ENCODE data around the gene GLDC.
A peak's percentile ranks its signal among the peaks of the same experiment; 100 is the strongest.
"Not testable (repeated sequence)": the region's sequence is repeated elsewhere in the genome, so short reads cannot be mapped to it uniquely, and the experiment has no call there.

The GLDC gene

GRCh38 chr9:6645355-6646292 lies at the start of gene GLDC:
Gene GLDC, minus strand, starts transcription at chr9:6645729. Its CDS starts 230 bp downstream, at chr9:6645499.
- no peak for DNase-seq (ENCODE audit: low read depth)

GRCh38 chr9:6692881-6693361 lies 47.4 kb upstream of the GLDC start:
- DNase-seq (ENCODE audit: low read depth) = no peak

- DNase-seq (ENCODE audit: low read depth) = no peak
Observed at GRCh38 chr9:6692433-6692832, 46.9 kb upstream of the GLDC start.

- not testable (repeated sequence) for DNase-seq (ENCODE audit: low read depth)
Observed at GRCh38 chr9:6690675-6691070, 45.1 kb upstream of the GLDC start.

- no peak for DNase-seq (ENCODE audit: low read depth)
Observed at GRCh38 chr9:6689893-6690674, 44.6 kb upstream of the GLDC start.

- DNase-seq (ENCODE audit: low read depth) = no peak
Observed at GRCh38 chr9:6687180-6687579, 41.7 kb upstream of the GLDC start.

GRCh38 chr9:6686396-6686795 lies 40.9 kb upstream of the GLDC start:
- DNase-seq (ENCODE audit: low read depth) = no peak

GRCh38 chr9:6681957-6682501 lies 36.5 kb upstream of the GLDC start:
- DNase-seq (ENCODE audit: low read depth) = no peak

- DNase-seq (ENCODE audit: low read depth) = peak; percentile 76
Observed at GRCh38 chr9:6681147-6681956, 35.8 kb upstream of the GLDC start.

- DNase-seq (ENCODE audit: low read depth) = peak; percentile 49
Observed at GRCh38 chr9:6680797-6681146, 35.2 kb upstream of the GLDC start.

- no peak for DNase-seq (ENCODE audit: low read depth)
Observed at GRCh38 chr9:6677803-6678202, 32.3 kb upstream of the GLDC start.

GRCh38 chr9:6676254-6676921 lies 30.9 kb upstream of the GLDC start:
- DNase-seq (ENCODE audit: low read depth) = no peak

GRCh38 chr9:6675268-6675667 lies 29.7 kb upstream of the GLDC start:
- DNase-seq (ENCODE audit: low read depth) = no peak

- no peak for DNase-seq (ENCODE audit: low read depth)
Observed at GRCh38 chr9:6673326-6674025, 27.9 kb upstream of the GLDC start.

GRCh38 chr9:6672118-6672517 lies 26.6 kb upstream of the GLDC start:
- no peak for DNase-seq (ENCODE audit: low read depth)

GRCh38 chr9:6671416-6671815 lies 25.9 kb upstream of the GLDC start:
- no peak for DNase-seq (ENCODE audit: low read depth)

- no peak for DNase-seq (ENCODE audit: low read depth)
Observed at GRCh38 chr9:6669881-6670280, 24.4 kb upstream of the GLDC start.

- DNase-seq (ENCODE audit: low read depth) = no peak
Observed at GRCh38 chr9:6667633-6668280, 22.2 kb upstream of the GLDC start.

GRCh38 chr9:6667080-6667479 lies 21.6 kb upstream of the GLDC start:
- DNase-seq (ENCODE audit: low read depth) = no peak

GRCh38 chr9:6665628-6666027 lies 20.1 kb upstream of the GLDC start:
- no peak for DNase-seq (ENCODE audit: low read depth)
